CD4-positive, alpha-beta T cell (primary cell): ENCODE measurements around the gene HPF1. TPM values are rescaled to one million over a fixed set of nuclear protein-coding genes. Genes with fewer than 3 reads are reported as not detected.
"Not testable (repeated sequence)": the region's sequence is repeated elsewhere in the genome, so short reads cannot be mapped to it uniquely, and the experiment has no call there.

Experiments used
- ATAC-seq: fragments of 200-7000 bp; cut with Tn5 transposase; one replicate; pipeline ENCODE4 v1.10.0; 2022; ENCODE audit warnings: mild to moderate bottlenecking; ENCODE audit not compliant: poor library complexity
- CTCF ChIA-PET: fragments of 350-600 bp; sonication (Branson Sonifier 250); formaldehyde crosslinking; loops from one replicate; lab custom pipeline; 2021; ENCODE audit warnings: antibody characterized with exemption, inconsistent platforms; lab: Charles Lee
- POLR2A ChIA-PET: fragments of 350-600 bp; sonication (Branson Sonifier 250); formaldehyde crosslinking; loops from one replicate; lab custom pipeline; 2021; ENCODE audit warnings: antibody characterized with exemption, inconsistent platforms; lab: Charles Lee
- DNase-seq, 14 experiments: peaks; one replicate each; pipeline ENCODE4 v3.0.0-alpha.2; 2013 to 2020; ENCODE audit warnings: mixed read lengths in 2 of 14
- H3K27ac ChIP-seq, 2 donors: one replicate each; pipeline versions ENCODE4 v1.5.1 to v1.7.0; 2013; ENCODE audit warnings: low read length in 2 of 2, low read depth in 1 of 2, mild to moderate bottlenecking in 1 of 2
- H3K27me3 ChIP-seq, 2 experiments: 1 replicate in 1 of 2; 2 replicates in 1 of 2; pipeline versions ENCODE4 v1.6.1 to v1.7.0; 2013; ENCODE audit warnings: low read length in 2 of 2, control low read depth in 1 of 2, mild to moderate bottlenecking in 1 of 2, moderate library complexity in 1 of 2; ENCODE audit not compliant: insufficient read depth in 2 of 2, control insufficient read depth in 1 of 2
- H3K36me3 ChIP-seq: one replicate; pipeline ENCODE4 v1.6.1; 2013; ENCODE audit warnings: low read length, control low read depth; ENCODE audit not compliant: insufficient read depth
- H3K4me1 ChIP-seq: one replicate; pipeline ENCODE4 v1.6.1; 2013; ENCODE audit warnings: low read length, control low read depth; ENCODE audit not compliant: insufficient read depth
- H3K4me3 ChIP-seq: one replicate; pipeline ENCODE4 v1.5.1; 2013; ENCODE audit warnings: mild to moderate bottlenecking, low read length, moderate library complexity
- H3K9me3 ChIP-seq, 2 experiments: 1 replicate in 1 of 2; 2 replicates in 1 of 2; pipeline versions ENCODE4 v1.6.1 to v1.7.0; 2013; ENCODE audit warnings: low read length in 2 of 2, mild to moderate bottlenecking in 2 of 2, control low read depth in 1 of 2, moderate library complexity in 1 of 2; ENCODE audit not compliant: control insufficient read depth in 1 of 2, insufficient read depth in 1 of 2
- H3K27ac Mint-ChIP-seq: one replicate; pipeline ENCODE4 v1.8.0; 2020; ENCODE audit warnings: mixed read lengths
- H3K27me3 Mint-ChIP-seq: one replicate; pipeline ENCODE4 v1.8.0; 2021; ENCODE audit warnings: mixed read lengths
- H3K36me3 Mint-ChIP-seq: one replicate; pipeline ENCODE4 v1.8.0; 2021; ENCODE audit warnings: low read depth, mixed read lengths
- H3K4me1 Mint-ChIP-seq: one replicate; pipeline ENCODE4 v1.8.0; 2021; ENCODE audit warnings: low read depth, mixed read lengths
- H3K4me3 Mint-ChIP-seq: one replicate; pipeline ENCODE4 v1.8.0; 2020; ENCODE audit warnings: mild to moderate bottlenecking, mixed read lengths
- H3K9me3 Mint-ChIP-seq: one replicate; pipeline ENCODE4 v1.8.0; 2020; ENCODE audit warnings: mixed read lengths
- intact Hi-C, 2 experiments: fragments of 100-400 bp; cut with DNase I in 1 of 2; cut with micrococcal nuclease in 1 of 2; formaldehyde crosslinking; loops; one replicate each; pipeline versions ENCODE4 v1.15.1 to v1.9.0; 2023 to 2025; cut with DNase I, micrococcal nuclease
- total RNA-seq, 174 experiments: library from RNA in 2 of 174; stranded (reverse) in 2 of 174; gene quantifications; one replicate each; pipeline ENCODE4 v1.2.3 and lab custom pipeline; 2021 to 2026
- TF ChIP-seq, protein P1 (sequence below): fragments of 200-600 bp; IDR thresholded peaks from one replicate; pipeline ENCODE4 v1.8.0; 2022; ENCODE audit warnings: antibody characterized with exemption, mild to moderate bottlenecking

Gene HPF1
- total RNA-seq, 2 experiments from 2014 or later, result 4.4 to 4.8 TPM

DNA sequence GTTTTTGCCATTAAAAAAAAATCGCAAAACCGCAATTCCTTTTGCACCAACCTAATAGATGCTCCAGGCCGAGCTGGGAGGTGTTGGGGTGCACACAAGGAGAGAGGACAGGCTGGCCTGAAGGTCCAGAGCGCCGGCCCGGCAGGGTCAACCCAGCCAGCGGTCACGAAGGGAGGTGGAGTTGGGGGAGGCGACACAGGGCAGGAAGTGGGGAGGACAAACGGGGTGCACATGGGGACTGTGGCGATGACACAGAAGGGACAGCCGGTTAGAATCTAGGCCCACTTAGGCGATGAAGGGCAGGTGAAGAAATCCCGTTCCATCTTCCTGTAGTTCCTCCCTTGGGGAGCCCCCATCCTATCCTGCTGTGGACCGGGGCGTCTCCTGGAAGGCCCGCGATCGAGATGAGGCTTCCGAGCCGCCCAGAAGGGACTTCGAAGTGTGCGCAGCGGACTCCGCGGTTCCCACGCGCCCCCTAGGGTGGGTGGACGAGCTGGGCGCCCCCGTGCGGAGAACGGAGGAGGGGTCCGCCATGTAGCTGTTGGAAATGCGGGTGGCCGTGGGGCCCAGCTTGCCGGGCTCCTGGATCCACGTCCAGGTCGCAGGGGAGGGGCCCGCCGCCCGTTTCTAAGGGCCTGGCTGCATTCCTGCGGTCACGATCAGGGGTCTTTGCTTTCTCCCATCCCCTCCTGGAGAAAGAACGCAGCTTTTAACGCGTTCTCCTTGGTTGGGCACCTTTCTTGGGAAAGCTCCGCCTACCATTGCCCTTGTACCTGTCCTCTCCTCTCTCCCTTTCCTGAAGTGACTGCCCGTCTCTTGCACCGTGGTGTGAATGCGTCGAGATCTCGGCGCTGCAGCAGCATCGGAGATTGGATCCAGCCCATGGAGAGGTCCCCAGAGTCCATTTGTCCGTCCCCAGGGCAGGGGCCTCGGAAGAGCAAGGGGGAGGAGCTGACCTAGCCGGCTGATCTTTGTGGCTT, 17.0 kb upstream of the HPF1 start:
- H3K27ac ChIP-seq, result no peak overlapping the region
- H3K36me3 ChIP-seq, result no peaks in the 10 kb centered on the region
- peak; percentile 52 for ATAC-seq
- H3K4me1 ChIP-seq, result peaks cover 7% of the 10 kb centered on the region
- H3K9me3 Mint-ChIP-seq, result no peaks in the 10 kb centered on the region
- CTCF ChIA-PET, result interaction anchor here (1.3 kb wide), 1 partner anchor 162 kb away, joined by 9 read pairs; the partner anchor contains the start of gene NEK1
- TF ChIP-seq, protein P1, sequence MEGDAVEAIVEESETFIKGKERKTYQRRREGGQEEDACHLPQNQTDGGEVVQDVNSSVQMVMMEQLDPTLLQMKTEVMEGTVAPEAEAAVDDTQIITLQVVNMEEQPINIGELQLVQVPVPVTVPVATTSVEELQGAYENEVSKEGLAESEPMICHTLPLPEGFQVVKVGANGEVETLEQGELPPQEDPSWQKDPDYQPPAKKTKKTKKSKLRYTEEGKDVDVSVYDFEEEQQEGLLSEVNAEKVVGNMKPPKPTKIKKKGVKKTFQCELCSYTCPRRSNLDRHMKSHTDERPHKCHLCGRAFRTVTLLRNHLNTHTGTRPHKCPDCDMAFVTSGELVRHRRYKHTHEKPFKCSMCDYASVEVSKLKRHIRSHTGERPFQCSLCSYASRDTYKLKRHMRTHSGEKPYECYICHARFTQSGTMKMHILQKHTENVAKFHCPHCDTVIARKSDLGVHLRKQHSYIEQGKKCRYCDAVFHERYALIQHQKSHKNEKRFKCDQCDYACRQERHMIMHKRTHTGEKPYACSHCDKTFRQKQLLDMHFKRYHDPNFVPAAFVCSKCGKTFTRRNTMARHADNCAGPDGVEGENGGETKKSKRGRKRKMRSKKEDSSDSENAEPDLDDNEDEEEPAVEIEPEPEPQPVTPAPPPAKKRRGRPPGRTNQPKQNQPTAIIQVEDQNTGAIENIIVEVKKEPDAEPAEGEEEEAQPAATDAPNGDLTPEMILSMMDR, result peak; percentile 40
- peak in 11 of 14 experiments; percentile 7 to 64 (median 36) for DNase-seq
- H3K9me3 ChIP-seq, result peaks cover 0 to 13% of the 10 kb centered on the region in 2 experiments
- H3K36me3 Mint-ChIP-seq, result no peaks in the 10 kb centered on the region
- POLR2A ChIA-PET, result interaction anchor here (0.6 to 0.9 kb wide), 3 partner anchors 162 to 1350 kb away, joined by 3 to 4 read pairs (median 3); partner anchors contain the start of gene NEK1
- peaks cover 33% of the 10 kb centered on the region for H3K27me3 Mint-ChIP-seq
- intact Hi-C loops, result no loop called here
- peak overlapping the region; percentile 58 for H3K4me3 Mint-ChIP-seq
- no peak overlapping the region for H3K27ac Mint-ChIP-seq
- H3K4me1 Mint-ChIP-seq, result peaks cover 6% of the 10 kb centered on the region
- H3K27me3 ChIP-seq, result peaks cover 10 to 18% of the 10 kb centered on the region in 2 experiments
- peak overlapping the region; percentile 33 for H3K4me3 ChIP-seq

- Histone ChIP-seq H3K9me3 (peaks cover 0 to 13% of the 10 kb centered on the region in 2 experiments), H3K27me3 (peaks cover 10 to 18% of the 10 kb centered on the region in 2 experiments), H3K36me3 (no peaks in the 10 kb centered on the region), H3K27ac (no peak overlapping the region), H3K4me3 (no peak overlapping the region), H3K4me1 (peaks cover 7% of the 10 kb centered on the region)
- Mint-ChIP-seq H3K4me3 (no peak overlapping the region), H3K36me3 (no peaks in the 10 kb centered on the region), H3K27ac (no peak overlapping the region), H3K27me3 (peaks cover 33% of the 10 kb centered on the region), H3K9me3 (no peaks in the 10 kb centered on the region), H3K4me1 (peaks cover 6% of the 10 kb centered on the region)
- CTCF ChIA-PET, result no interaction called here
- no peak for ATAC-seq
- TF ChIP-seq, protein P1, result no peak
- DNase-seq, result no peak
- intact Hi-C loops, result no loop called here
- POLR2A ChIA-PET, result no interaction called here
Observed at GRCh38 chr4:169773889-169774288, 16.1 kb upstream of the HPF1 start.

DNA sequence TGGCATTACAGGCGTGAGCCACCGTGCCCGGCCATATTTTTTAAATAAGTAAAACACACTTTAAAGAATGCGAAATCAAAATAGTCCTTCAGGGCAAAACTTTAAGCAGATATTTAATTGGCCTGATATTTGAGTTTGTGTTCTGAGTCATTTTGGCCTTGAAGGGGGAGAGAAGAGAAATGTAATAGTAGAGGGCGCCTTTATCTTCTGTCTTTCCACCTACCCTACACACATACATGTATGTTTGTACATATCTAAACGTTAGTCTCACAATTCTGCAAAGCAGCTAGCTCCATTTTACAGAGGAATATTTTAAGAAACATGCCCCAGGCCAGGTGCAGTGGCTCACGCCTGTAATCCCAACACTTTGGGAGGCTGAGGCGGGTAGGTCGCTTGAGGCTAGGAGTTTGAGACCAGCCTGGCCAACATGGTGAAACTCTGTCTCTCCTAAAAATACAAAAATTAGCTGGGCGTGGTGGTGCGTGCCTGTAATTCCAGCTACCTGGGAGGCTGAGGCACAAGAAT, 13.9 kb upstream of the HPF1 start:
- CTCF ChIA-PET, H3K9me3 Mint-ChIP-seq, H3K27ac Mint-ChIP-seq, H3K27ac ChIP-seq, H3K36me3 ChIP-seq, DNase-seq, H3K4me3 ChIP-seq, intact Hi-C loops, H3K4me1 ChIP-seq, H3K36me3 Mint-ChIP-seq, H3K4me1 Mint-ChIP-seq, ATAC-seq, POLR2A ChIA-PET, H3K4me3 Mint-ChIP-seq: not testable (repeated sequence)
- Histone ChIP-seq H3K27me3 (peaks cover 10 to 18% of the 10 kb centered on the region in 2 experiments), H3K9me3 (peaks cover 0 to 13% of the 10 kb centered on the region in 2 experiments)
- peaks cover 23% of the 10 kb centered on the region for H3K27me3 Mint-ChIP-seq
